Loucy (cell line): ENCODE data around the gene REPS2.

Experiments
- H2AFZ ChIP-seq: fragments of 200-600 bp; sonication (generic); 2 replicates; pipeline ENCODE4 v1.6.0; 2016; ENCODE audit warnings: antibody characterized with exemption, mild to moderate bottlenecking, low read length, moderate library complexity
- H3F3A ChIP-seq: fragments of 200-600 bp; 2 replicates; pipeline ENCODE4 v1.6.0; 2016; ENCODE audit warnings: antibody characterized with exemption, low read depth, mild to moderate bottlenecking
- H3K27me3 ChIP-seq: fragments of 200-600 bp; sonication (generic); 2 replicates; pipeline ENCODE4 v1.6.1; 2014; ENCODE audit warnings: low read length, mild to moderate bottlenecking; ENCODE audit not compliant: insufficient read depth, poor library complexity, severe bottlenecking
- H3K36me3 ChIP-seq: fragments of 200-600 bp; sonication (generic); 2 replicates; pipeline ENCODE4 v1.6.1; 2016; ENCODE audit warnings: low read length; ENCODE audit not compliant: insufficient read depth
- H3K4me1 ChIP-seq: fragments of 200-600 bp; sonication (generic); 2 replicates; pipeline ENCODE4 v1.5.1; 2014; ENCODE audit warnings: low read length, mild to moderate bottlenecking; ENCODE audit not compliant: insufficient read depth, poor library complexity, severe bottlenecking
- H3K4me2 ChIP-seq: fragments of 200-600 bp; sonication (generic); 2 replicates; pipeline ENCODE4 v1.6.0; 2014; ENCODE audit warnings: antibody characterized with exemption, low read length, low read depth, mild to moderate bottlenecking; ENCODE audit not compliant: poor library complexity, severe bottlenecking
- H3K4me3 ChIP-seq: fragments of 200-600 bp; sonication (generic); 2 replicates; pipeline ENCODE4 v1.5.1; 2014; ENCODE audit warnings: low read length, mild to moderate bottlenecking, mixed read lengths; ENCODE audit not compliant: poor library complexity, severe bottlenecking
- H3K79me2 ChIP-seq: fragments of 200-600 bp; sonication (generic); 2 replicates; pipeline ENCODE4 v1.6.1; 2014; ENCODE audit warnings: low read length; ENCODE audit not compliant: insufficient read depth
- H3K9ac ChIP-seq: fragments of 200-600 bp; sonication (generic); 2 replicates; pipeline ENCODE4 v1.6.0; 2014; ENCODE audit warnings: mild to moderate bottlenecking, low read depth, low read length, moderate library complexity; ENCODE audit not compliant: poor library complexity, severe bottlenecking
- H3K9me2 ChIP-seq: fragments of 200-600 bp; sonication (generic); replicated peaks from 2 replicates; pipeline ENCODE4 v1.6.1; 2016; ENCODE audit warnings: low read depth, low read length, mixed read lengths
- H3K9me3 ChIP-seq: fragments of 200-600 bp; sonication (generic); 2 replicates; pipeline ENCODE4 v1.6.1; 2014; ENCODE audit warnings: mild to moderate bottlenecking, antibody characterized with exemption, low read length, low read depth; ENCODE audit not compliant: insufficient read depth
- H4K20me1 ChIP-seq: fragments of 200-600 bp; sonication (generic); 2 replicates; pipeline ENCODE4 v1.6.0; 2014; ENCODE audit warnings: antibody characterized with exemption, low read length, mild to moderate bottlenecking; ENCODE audit not compliant: insufficient read depth, poor library complexity, severe bottlenecking
- EZH2phosphoT487 ChIP-seq: fragments of 200-600 bp; IDR thresholded peaks from 2 replicates; pipeline ENCODE4 v1.6.1; 2018; ENCODE audit warnings: antibody characterized with exemption, mild to moderate bottlenecking, moderate library complexity, borderline replicate concordance
- TF ChIP-seq, protein P1 (sequence below): fragments of 200-600 bp; sonication (generic); conservative IDR thresholded peaks from 2 replicates; pipeline ENCODE4 v1.5.1; 2014; ENCODE audit warnings: mild to moderate bottlenecking, antibody characterized with exemption, low read length

Gene REPS2

DNA sequence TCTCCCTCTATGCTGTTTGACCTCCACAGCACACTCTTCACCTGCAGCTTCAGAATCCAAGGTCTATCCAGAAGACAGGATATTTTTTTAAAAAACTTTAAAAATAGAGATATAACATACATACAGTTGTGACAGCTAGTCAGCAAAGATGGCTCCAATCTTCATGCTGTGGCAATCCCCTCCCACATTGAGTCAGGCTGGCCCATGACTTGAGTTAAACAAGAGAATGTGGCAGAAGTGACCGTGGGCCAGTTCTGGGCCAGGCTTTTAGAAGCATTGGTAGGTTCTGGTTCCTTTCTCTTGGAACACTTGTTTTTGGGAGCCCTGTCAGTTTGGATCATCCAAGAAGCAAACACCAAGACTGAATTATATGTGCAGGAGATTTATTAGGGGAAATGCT, 36.1 kb upstream of the REPS2 start:
- Histone ChIP-seq H3K9me3 (no peaks in the 10 kb centered on the region), H3K9me2 (no peaks in the 10 kb centered on the region), H3K79me2 (no peaks in the 10 kb centered on the region), H2AFZ (no peak overlapping the region), H3F3A (no peaks in the 10 kb centered on the region), H3K36me3 (no peaks in the 10 kb centered on the region), H3K4me1 (no peaks in the 10 kb centered on the region), H4K20me1 (no peaks in the 10 kb centered on the region), H3K4me2 (no peak overlapping the region), H3K27me3 (no peaks in the 10 kb centered on the region), H3K4me3 (no peak overlapping the region), H3K9ac (no peak overlapping the region)
- TF ChIP-seq, protein P1, sequence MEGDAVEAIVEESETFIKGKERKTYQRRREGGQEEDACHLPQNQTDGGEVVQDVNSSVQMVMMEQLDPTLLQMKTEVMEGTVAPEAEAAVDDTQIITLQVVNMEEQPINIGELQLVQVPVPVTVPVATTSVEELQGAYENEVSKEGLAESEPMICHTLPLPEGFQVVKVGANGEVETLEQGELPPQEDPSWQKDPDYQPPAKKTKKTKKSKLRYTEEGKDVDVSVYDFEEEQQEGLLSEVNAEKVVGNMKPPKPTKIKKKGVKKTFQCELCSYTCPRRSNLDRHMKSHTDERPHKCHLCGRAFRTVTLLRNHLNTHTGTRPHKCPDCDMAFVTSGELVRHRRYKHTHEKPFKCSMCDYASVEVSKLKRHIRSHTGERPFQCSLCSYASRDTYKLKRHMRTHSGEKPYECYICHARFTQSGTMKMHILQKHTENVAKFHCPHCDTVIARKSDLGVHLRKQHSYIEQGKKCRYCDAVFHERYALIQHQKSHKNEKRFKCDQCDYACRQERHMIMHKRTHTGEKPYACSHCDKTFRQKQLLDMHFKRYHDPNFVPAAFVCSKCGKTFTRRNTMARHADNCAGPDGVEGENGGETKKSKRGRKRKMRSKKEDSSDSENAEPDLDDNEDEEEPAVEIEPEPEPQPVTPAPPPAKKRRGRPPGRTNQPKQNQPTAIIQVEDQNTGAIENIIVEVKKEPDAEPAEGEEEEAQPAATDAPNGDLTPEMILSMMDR = no peak
- no peak for TF ChIP-seq EZH2phosphoT487

DNA sequence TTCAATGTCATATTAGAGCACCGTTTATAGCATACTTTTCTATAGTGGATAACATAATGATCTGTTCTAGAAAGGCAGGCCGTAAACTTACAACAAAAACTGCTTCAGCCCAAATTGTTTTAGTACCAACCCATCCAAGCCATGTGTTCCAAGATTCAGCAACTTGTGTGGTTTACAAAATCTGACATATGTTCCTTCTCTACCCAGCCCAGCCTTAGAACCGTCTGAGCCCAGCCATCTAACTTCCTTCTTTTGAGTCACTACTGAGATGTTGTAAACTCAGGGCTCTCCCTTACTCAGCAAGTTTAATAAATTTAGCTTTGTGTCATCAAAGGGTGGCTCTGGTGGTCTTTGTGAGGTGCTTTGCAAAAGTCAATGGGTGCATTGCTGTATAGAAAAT, 32.4 kb upstream of the REPS2 start:
- Histone ChIP-seq H3K79me2 (no peaks in the 10 kb centered on the region), H4K20me1 (no peaks in the 10 kb centered on the region), H3K4me3 (no peak overlapping the region), H3K9ac (no peak overlapping the region), H3F3A (no peaks in the 10 kb centered on the region), H3K9me3 (no peaks in the 10 kb centered on the region), H3K4me1 (no peaks in the 10 kb centered on the region), H3K27me3 (no peaks in the 10 kb centered on the region), H2AFZ (no peak overlapping the region), H3K4me2 (no peak overlapping the region), H3K36me3 (no peaks in the 10 kb centered on the region), H3K9me2 (no peaks in the 10 kb centered on the region)
- no peak for TF ChIP-seq EZH2phosphoT487
- TF ChIP-seq, protein P1 = no peak

DNA sequence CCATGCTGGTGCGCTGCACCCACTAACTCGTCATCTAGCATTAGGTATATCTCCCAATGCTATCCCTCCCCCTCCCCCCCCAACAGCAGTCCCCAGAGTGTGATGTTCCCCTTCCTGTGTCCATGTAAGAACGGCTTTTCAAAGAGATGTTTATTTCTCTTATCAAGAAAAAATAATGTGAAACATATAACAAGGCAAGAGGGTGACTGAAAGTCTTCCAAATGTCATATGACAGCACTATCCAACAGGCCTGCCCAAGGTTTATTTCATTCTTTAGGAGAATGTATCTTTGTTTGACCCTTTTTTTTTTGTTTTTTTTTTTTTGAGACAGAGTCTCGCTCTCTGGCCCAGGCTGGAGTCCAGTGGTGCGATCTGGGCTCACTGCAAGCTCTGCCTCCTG, 29.9 kb upstream of the REPS2 start:
- H3F3A ChIP-seq = no peaks in the 10 kb centered on the region
- H3K27me3 ChIP-seq = no peaks in the 10 kb centered on the region
- TF ChIP-seq EZH2phosphoT487 = no peak
- no peak overlapping the region for H3K4me2 ChIP-seq
- no peaks in the 10 kb centered on the region for H3K79me2 ChIP-seq
- H3K9me3 ChIP-seq = no peaks in the 10 kb centered on the region
- no peaks in the 10 kb centered on the region for H3K4me1 ChIP-seq
- no peak overlapping the region for H3K9ac ChIP-seq
- no peaks in the 10 kb centered on the region for H3K36me3 ChIP-seq
- H2AFZ ChIP-seq = no peak overlapping the region
- H4K20me1 ChIP-seq = no peaks in the 10 kb centered on the region
- no peaks in the 10 kb centered on the region for H3K9me2 ChIP-seq
- no peak overlapping the region for H3K4me3 ChIP-seq

DNA sequence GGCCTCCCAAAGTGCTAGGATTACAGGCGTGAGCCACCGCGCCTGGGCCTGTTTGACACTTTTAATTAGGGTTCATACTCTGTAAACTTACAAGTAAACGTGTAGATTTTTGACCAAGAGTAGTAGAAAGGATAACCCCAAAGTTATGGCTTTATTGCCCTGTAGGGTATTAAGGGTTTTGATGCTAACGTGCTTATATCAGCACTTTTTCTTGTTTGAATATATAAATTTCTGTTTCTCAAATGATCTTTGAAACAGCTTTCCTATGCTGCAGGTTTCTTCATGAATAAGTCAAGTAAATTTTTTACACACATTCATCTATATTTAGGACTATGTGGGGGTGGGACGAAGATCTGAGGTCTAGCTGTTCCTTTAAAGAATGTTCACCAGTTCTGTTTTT, 29.3 kb upstream of the REPS2 start:
- Histone ChIP-seq H2AFZ (no peak overlapping the region), H3K79me2 (no peaks in the 10 kb centered on the region), H3K4me1 (no peaks in the 10 kb centered on the region), H3F3A (no peaks in the 10 kb centered on the region), H4K20me1 (no peaks in the 10 kb centered on the region), H3K4me2 (no peak overlapping the region), H3K27me3 (no peaks in the 10 kb centered on the region), H3K9ac (no peak overlapping the region), H3K9me2 (no peaks in the 10 kb centered on the region), H3K9me3 (no peaks in the 10 kb centered on the region), H3K36me3 (no peaks in the 10 kb centered on the region), H3K4me3 (no peak overlapping the region)
- TF ChIP-seq, protein P1 = no peak
- no peak for TF ChIP-seq EZH2phosphoT487
